GM12891 (cell line): ENCODE measurements around the gene EYA2.

Experiments
- PAX5 ChIP-seq: IDR thresholded peaks from 2 replicates; pipeline ENCODE4 v1.6.1; 2011; ENCODE audit warnings: low read length, moderate library complexity, mild to moderate bottlenecking; ENCODE audit not compliant: insufficient read depth, severe bottlenecking
- POLR2A ChIP-seq: IDR thresholded peaks from 2 replicates; pipeline ENCODE4 v1.6.1; 2011; ENCODE audit warnings: low read depth, low read length, control low read depth
- POLR2AphosphoS5 ChIP-seq: IDR thresholded peaks from 2 replicates; pipeline ENCODE4 v1.6.1; 2011; ENCODE audit warnings: low read depth, low read length, control low read depth
- POU2F2 ChIP-seq: IDR thresholded peaks from 2 replicates; pipeline ENCODE4 v1.6.1; 2011; ENCODE audit warnings: low read depth, mild to moderate bottlenecking, control low read depth, low read length, moderate library complexity
- SPI1 ChIP-seq: IDR thresholded peaks from 2 replicates; pipeline ENCODE4 v1.6.1; 2011; ENCODE audit warnings: low read depth, low read length, control low read depth
- TAF1 ChIP-seq: IDR thresholded peaks from 2 replicates; pipeline ENCODE4 v1.6.1; 2011; ENCODE audit warnings: low read depth, low read length, control low read depth

- TF ChIP-seq PAX5 = no peak
- TF ChIP-seq POLR2A = no peak
- no peak for TF ChIP-seq POLR2AphosphoS5
- TF ChIP-seq TAF1 = no peak
- TF ChIP-seq SPI1 = no peak
- TF ChIP-seq POU2F2 = no peak
These were observed 232.1 kb downstream of the EYA2 start for GRCh38 chr20:47126709-47127108.
